ENCODE results near the gene ZNF592.
"Not testable (repeated sequence)": the region's sequence is repeated elsewhere in the genome, so short reads cannot be mapped to it uniquely, and the experiment has no call there.

The ZNF592 gene

DNA sequence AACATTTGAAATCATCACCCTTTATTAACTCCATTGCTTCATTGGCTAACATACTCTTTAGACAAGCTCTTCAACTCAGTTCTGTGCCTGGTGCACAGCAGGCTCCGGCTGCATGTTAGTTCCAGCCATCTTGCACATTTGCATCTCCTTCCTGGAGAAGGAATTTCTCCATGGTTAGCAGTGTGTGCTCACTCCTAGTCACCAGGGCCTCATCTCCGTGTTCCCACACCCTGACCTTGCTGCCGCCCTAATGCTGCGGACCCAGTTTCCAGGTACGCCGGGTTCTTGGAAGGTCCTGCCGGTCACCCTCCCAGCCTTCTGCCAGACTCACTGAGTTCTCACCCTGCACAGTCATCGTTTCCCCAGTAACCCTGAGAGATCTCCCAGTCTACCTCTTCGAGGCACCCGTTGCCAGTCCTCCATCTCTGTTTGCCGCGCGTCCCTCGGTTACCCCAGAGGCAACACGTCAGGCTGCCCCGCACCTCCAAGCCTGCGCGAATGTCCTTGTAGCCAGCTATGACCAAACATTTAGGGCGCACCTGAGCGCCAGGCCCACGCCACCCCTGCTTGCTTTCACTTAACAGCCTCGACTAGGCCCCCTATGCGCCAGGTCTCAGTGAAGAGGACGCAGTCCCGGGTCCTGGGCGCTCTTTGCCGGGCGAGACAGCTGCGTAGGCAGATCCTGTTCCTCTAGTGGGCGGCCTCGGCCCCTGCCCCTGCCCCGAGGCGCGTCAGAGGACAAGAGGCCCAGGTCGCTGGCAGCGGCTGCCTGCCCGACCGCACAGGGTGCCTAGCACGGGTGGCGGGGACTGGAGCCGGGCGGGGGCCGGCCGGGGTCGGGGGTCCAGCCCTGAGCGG is 747 bp upstream of the ZNF592 start:
- DNase-seq (ENCODE audit: low read depth in 1 of 2, low spot score in 1 of 2), result peak; percentile 56 to 59

DNA sequence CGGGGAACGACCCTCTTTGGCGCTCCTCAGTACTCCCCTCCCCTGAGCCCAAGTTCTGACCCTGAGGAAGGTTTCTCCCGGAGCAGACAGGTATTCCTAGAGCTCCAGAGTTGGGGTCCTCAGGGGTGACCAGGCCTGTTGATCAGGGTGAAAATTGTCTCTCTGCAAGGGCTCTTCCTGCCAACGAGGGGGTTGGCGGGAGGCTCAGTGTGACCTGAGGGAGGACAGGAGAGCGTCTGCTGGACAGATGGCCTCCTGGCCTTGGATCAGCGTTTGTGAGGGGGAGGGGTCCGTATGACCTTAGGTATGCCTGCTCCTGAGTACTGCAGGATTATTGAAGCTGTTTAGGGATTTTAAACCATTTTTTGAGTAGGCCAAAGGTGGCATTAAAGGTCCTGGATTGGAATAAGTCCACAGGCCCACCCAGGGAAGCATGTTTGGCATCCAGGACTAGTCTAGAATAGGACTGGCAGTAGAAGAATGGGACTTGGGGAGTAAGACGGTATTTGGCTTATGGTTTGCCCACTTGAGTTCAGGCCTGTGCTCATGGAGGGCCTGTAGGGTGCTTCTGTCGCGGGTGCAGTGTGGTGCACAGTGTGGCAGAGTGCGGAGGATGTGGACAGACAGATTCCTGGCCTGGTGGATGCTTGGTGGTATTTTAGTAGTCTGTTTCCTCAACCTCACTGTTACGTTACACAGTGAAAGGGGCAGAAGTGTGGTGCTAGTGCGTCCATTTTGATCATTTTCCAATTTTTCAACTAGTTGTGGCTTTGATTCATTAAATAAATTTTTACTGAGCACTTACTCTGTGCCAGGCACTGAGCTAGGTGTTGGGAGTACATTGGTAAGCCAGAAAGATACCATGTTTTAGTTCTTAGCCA is 959 bp downstream of the ZNF592 start:
- peak in 1 of 2 donors; percentile 32 for DNase-seq (ENCODE audit: low read depth in 1 of 2, low spot score in 1 of 2)

DNA sequence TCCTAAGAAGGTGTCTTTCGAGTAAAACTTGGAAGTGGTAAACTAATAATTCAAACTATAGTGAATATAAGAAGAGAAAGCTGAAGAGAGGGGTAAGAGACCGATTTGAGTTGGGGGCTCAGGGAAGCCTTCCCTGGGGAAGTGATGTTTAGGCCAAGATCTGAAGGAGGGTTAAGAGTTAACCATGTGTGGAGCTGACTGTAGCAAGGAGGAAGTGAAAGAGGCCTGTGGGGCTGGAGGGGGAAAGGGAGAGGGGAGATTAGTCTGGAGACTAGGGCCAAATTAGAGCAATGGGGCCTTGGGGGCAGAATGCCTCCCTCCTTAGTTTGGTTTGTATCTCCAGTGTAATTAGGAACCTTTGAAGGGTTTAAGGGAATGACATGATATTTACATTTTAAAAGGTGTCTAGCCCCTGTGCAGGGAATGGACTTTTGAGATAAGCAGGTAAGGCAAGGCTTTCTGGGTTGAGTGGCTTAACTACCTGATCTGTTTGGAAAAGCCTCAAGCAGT is 2.2 kb downstream of the ZNF592 start:
- DNase-seq (ENCODE audit: low read depth in 1 of 2, low spot score in 1 of 2), result no peak

DNA sequence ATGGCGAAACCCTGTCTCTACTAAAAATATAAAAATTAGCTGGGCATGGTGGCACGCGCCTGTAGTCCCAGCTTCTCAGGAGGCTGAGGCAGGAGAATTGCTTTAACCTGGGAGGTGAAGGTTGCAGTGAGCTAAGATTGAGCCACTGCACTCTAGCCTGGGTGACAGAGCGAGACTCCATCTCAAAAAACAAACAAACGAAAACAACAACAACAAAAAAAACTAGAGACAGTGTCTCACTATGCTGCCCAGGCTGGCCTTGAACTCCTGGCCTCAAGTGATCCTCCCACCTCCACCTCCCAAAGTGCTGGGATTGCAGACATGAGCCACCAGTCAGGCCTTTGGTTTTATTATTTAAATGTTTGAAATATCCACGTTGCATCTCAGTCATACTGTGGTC is 3.3 kb downstream of the ZNF592 start:
- not testable (repeated sequence) for DNase-seq (ENCODE audit: low read depth in 1 of 2, low spot score in 1 of 2)

DNA sequence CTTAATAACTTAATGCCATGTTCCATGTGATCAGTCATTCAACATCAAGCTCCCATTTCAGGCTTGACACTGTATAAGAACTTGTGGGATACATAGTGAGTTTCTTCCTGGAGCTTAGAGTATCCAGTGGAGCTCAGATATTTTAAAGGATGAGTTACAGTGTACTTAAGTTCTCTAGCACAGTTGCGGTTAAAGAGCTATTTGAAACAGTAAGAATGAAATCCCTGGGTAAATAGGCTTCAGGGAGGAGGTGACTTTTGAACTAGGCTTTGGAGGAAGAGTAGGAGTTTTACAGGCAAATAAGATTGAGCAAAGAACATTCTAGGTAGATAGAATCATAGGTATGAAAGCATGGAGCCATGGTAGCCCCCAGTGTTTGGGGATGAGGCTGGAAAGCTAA is 3.8 kb downstream of the ZNF592 start:
- no peak for DNase-seq (ENCODE audit: low read depth in 1 of 2, low spot score in 1 of 2)

DNA sequence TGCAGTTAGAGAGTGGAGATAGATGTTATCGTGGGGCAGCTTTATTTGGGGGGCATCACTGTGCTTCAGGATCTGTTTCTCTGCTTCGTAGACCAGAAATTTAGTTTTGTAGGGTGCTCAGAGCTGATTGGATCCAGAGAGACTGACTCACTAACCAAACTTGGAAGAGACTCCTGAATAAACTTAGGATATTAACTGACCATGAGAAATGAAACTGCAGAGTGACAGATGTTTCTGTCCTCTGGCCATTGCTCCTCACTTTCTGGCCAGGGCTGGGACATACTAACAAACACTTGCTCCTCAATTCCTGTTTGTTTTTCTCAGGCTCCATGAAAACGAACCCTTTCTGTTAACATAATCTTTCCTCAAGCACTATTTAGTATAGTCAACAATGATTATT is 4.3 kb downstream of the ZNF592 start:
- no peak for DNase-seq (ENCODE audit: low read depth in 1 of 2, low spot score in 1 of 2)

DNA sequence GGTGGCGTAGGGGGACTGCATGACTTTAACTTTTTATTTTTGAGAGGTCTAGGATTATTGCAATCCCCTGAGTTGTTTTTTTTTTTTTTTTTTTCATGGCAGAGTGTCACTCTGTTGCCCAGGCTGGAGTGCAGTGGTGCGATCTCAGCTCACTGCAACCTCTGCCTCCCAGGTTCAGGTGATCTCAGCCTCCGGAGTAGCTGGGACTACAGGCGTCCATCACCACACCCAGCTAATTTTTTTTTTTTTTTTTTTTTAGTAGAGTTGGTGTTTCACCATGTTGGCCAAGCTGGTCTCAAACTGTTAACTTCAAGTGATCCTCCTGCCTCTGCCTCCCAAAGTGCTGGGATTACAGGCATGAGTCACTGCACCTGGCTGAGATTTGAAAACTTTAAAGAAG is 6.5 kb downstream of the ZNF592 start:
- DNase-seq (ENCODE audit: low read depth in 1 of 2, low spot score in 1 of 2), result not testable (repeated sequence)

DNA sequence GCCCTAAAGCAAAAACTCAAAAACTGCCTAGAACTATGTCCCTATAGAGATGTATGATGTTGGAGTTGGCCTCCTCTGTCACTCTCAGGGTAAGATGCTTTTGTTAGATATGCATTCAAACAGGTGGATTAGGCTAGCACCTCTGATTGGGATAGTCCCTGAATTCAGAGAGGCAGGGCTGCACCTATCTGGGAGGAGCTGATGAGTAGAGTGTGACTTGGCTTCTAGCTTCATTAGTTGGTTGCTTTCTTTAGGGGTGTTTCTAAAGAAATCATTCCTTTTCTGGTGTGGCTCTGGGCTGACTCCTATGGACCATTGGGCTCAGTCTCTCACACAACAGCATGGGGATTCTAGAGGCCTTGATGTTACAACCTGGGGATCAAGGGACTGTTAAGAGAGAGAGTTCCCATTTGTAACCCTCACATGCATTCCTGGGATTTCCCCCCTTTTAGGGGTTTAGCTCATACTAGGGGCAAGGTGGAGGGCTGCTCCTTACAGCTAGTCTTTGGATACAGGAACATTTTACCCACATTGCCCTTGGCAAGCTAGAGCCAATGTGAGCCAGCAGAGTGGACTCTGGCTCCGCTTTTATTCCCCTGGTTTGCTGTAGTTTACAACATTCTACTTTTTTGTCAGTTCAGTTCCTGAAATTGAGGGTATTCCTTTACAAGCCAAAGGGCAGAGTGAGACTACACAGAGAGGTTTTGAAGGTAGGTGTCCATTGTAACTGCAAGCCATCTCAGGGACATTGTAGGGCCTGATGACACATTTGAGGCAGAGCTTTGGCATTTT is 7.5 kb downstream of the ZNF592 start:
- DNase-seq (ENCODE audit: low read depth in 1 of 2, low spot score in 1 of 2), result no peak

DNA sequence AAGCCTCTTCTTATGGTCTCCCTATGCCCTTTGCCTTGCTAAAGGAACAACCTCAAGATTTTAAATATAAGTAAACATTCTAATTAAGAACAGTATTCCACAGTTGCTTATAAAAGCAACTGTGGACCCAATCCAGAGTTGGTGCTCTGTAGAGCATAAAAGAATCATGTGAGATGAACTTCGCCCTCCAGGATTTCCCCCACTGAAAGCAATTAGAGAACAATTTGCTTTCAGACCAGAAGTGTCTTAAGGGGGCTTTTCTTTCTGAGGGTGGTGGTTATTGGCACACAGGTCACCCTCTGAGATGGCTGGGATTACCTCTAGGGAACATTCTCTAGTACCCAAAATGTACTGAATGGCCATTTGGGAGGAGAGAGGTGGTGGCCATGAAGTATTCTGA is 10.6 kb downstream of the ZNF592 start:
- DNase-seq (ENCODE audit: low read depth in 1 of 2, low spot score in 1 of 2), result no peak

DNA sequence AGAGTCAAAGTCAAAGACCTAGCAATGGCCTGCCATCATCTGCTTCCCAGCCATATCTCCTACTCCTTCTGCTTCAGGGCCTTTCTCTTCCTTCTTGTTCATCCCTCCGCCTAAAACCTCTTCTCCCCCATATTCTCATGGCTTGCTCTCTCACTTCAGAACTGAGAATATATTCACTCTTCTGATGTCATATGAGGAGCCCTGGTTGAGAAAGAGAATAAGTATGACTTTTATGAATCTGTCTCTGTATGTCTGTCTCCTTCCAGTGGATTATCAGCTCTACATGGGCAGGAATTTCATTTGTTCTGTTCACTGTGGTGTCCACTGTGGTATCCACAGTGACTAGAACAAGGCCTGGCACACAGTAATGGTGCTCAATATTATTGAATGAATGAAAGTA is 11.8 kb downstream of the ZNF592 start:
- no peak for DNase-seq (ENCODE audit: low read depth in 1 of 2, low spot score in 1 of 2)

DNA sequence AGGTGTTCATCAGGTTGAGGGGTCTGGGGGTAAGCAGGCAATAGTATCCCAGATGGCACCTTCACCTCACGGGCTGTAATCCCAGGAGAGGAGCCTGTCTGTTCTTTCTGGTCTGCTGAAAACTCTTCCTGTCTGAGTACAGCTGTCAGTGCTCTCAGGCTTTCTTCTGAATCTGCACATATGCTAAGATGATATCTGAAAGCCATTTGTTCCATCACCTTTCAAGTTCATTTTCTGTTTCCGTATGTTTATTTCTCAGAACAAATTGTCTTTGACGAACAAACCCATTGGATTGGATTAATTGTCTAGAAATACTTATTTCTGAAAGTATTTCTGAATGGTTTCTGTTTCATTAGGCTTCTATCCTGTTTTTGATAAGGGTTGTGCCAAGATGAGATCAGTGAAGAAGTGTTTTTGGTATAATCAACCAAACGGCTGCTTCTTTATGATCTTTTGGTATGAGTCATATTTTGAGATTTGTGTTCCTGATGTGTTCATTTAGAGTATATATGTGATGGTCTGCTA is 13.3 kb downstream of the ZNF592 start:
- peak in 1 of 2 donors; percentile 8 for DNase-seq (ENCODE audit: low read depth in 1 of 2, low spot score in 1 of 2)

DNA sequence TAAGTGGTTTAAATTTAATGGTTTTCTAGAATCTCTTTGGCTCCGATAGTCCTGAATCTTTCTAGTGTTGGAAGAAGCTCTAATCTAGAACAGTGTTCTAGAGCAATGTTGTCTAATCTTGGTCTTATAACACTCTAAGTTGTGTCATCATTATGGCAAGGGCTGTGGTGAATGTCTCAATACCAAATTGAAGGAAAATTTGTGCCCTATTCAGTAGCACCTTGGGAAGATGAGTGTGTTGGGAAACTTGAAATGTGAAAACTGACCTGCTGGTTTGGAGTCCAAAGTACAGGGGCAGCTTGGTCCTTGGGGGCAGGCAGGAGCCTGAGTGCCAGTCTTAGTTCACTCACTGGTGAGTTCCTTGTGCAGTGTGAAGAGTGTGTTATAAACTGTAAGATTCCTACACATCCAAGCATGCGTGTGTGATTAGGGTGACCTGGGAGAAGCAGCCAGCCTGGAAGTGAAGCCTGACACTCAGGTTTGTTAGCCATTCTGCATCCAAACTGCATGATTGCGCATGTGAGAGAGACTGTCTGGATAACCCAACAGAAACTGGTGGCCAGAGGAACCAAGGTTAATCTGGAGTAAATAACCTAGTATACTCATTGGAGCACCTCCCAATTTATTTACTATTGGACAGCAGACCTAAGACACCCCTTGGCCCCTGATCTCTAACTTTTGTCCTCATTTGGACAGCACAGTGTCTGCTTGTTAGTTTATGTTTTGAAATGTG is 14.6 kb downstream of the ZNF592 start:
- no peak for DNase-seq (ENCODE audit: low read depth in 1 of 2, low spot score in 1 of 2)

DNA sequence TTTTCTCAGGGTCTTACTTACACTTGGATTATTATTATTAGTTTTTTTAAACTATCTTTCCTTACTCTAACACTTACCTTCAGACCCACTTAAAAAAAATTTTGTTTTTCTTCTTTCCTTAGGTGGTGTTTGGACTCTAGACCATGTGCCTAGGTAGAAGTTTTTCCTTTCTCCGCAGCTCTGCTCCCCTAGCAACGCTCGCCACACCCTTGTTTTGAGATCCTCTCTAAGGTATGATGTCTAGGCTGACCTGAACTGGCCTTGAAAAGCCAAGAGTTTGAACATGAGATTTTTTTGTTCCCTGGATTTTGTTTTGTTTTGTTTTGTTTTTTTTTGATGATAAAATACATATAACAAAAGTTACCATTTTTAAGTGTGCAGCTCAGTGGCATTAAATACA is 16.2 kb downstream of the ZNF592 start:
- DNase-seq (ENCODE audit: low read depth in 1 of 2, low spot score in 1 of 2), result no peak

DNA sequence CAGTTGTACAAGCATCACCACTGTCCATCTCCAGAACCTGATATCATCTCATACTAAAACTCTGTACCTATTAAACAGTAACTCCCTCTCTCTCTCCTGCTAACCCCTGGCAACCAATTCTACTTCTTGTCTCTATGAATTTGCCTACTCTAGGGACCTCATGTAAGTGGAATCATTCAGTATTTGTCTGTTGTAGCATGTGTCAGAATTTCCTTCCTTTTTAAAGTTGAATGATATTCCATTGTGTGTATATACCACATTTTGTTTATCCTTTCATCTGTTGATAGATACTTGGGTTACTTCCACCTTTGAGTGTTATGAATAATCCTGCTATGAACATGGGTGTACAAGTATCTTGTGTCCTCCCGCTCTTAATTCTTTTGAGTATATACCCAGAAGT is 16.6 kb downstream of the ZNF592 start:
- no peak for DNase-seq (ENCODE audit: low read depth in 1 of 2, low spot score in 1 of 2)

DNA sequence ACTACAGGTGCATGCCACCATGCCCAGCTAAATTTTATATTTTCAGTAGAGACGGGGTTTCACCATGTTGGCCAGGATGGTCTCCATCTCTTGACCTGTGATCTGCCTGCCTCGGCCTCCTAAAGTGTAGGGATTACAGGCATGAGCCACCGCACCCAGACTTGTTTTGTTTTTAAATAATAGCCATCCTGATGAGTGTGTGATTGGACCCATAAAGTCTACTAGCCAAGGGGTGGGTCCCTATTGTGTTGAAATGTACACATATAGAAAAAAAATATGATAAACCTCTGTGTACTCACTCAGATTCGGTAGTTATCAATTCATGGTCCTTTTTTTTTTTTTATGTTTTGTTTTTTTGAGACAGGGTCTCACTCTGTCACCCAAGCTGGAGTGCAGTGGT is 17.3 kb downstream of the ZNF592 start:
- no peak for DNase-seq (ENCODE audit: low read depth in 1 of 2, low spot score in 1 of 2)

DNA sequence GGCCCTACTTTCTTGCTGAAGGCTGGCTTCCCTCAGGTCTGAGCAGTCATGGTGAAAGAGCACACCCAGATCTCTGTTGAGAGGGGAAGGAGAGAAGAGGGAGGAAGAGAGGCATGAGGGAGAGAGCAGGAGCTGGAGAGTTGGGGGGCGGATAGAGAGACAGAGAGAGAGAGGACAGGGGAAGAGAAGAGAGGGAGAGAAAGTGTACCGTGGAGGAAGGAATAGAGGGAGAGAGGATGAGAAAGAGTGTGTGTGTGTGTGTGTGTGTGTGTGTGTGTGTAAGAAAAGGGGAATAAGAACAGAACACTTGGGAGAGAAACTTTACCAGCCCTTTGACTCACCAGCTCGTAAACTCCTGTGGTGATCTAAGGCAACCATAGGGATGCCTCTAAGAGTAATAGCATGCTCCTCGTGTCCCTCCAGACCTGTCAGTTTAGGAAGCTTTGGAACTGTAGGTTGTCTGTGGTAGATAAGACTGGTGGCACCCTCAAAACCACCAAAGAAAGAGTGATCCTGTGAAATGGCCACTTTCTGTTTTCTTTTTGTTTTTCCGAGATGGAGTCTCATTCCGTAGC is 18.2 kb downstream of the ZNF592 start:
- no peak for DNase-seq (ENCODE audit: low read depth in 1 of 2, low spot score in 1 of 2)

DNA sequence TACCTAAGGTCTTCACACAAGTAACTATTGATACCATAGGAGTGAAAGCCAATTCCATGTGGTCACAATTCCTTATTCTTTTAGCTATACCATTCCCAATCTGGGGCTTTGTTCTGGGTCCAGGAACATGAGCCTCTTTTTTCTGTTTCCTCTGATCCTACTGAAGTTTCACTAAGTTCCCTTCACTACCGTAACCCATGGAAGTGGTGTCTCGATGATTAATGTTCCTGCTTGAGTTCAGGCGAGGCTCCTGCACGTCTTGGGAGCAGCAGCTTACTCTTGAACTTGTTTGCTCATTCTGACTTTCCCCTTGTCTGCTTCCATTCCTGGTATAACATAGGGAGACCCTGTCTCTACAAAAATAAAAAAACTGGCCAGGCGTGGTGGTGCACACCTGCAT is 23.6 kb downstream of the ZNF592 start:
- no peak for DNase-seq (ENCODE audit: low read depth in 1 of 2, low spot score in 1 of 2)

DNA sequence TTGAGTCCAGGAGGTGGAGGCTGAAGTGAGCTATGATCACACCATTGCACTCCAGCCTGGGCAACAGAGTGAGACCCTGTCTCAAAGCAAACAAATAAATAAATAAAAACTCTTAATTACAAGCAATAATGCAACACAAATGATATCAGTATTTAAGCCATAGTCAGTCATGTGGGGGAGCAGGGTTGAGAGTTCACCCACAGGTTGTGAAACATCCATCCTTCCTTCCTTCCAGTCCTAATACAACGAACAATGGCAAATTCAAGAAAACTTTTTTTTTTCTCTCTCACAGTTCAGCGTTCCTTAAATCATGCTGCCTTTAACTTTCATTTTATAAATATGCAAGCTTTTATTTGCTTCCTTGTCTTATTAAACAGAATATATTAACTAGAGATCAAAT is 24.1 kb downstream of the ZNF592 start:
- no peak for DNase-seq (ENCODE audit: low read depth in 1 of 2, low spot score in 1 of 2)

DNA sequence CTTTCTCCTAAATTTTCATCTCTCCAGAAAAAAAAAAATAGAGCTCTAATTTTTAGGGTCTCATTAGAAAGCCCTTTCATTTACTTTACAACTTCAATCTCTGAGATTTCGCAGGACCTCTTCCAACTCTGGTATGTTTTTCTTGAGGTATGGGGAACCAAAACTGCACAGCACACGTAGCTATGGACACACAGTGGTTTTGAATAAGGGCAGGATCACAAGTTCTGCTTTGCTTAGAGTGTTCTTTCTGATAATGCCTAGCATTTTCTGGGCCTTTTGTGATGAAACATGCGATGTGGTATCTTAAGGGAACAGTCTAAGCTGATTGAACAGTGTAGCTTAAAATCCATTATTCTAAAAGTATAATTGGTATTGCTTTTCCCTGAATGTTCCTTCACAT is 25.3 kb downstream of the ZNF592 start:
- DNase-seq (ENCODE audit: low read depth in 1 of 2, low spot score in 1 of 2), result no peak

DNA sequence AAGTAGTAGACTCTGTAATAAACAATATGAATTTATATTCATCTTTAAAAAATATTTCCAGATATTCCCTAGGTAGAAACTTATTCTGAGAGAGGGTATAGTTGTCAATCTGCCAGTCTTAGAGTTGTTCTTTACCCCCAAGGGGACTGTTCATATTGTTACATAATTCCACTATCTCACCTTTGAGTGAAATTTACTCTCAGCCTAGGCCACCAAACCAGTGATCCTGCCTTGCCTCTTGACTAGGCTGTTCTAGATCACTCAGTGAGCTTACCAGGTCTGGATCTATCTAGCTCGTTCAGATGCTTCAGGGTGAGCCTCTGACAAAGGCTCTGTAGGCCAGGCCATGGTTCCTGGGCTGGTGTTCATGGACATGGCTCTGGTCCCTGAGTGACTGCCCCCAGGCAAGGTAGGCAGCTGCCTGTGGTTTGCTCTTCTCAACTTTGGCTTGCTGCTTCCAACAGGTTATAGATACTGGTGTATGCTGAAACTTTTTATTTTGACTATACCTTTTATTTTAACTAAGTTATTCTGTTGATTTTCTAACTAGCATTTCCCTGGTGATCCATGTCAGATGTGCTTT is 27.6 kb downstream of the ZNF592 start:
- DNase-seq (ENCODE audit: low read depth in 1 of 2, low spot score in 1 of 2), result no peak

Data from activated CD4-positive, alpha-beta T cell treated with anti-CD3 and anti-CD28 coated beads, Interleukin-2, amount 50 U/mL, for 24 hours (primary cell).